DOHH2 (cell line): Measurements from ENCODE around the gene FAM107B.

Source experiments
- H3F3A ChIP-seq: fragments of 200-600 bp; sonication (generic), shearing (Covaris generic); 2 replicates; pipeline ENCODE4 v1.6.0; 2016; ENCODE audit warnings: antibody characterized with exemption, mild to moderate bottlenecking; ENCODE audit not compliant: control insufficient read depth, insufficient read depth
- H3K27ac ChIP-seq: fragments of 200-600 bp; sonication (generic); 2 replicates; pipeline ENCODE4 v1.5.1; 2014; ENCODE audit warnings: low read depth, mild to moderate bottlenecking, low read length, moderate library complexity
- H3K27me3 ChIP-seq: fragments of 200-600 bp; sonication (generic); 2 replicates; pipeline ENCODE4 v1.6.1; 2014; ENCODE audit warnings: mild to moderate bottlenecking, low read length, mixed read lengths; ENCODE audit not compliant: control insufficient read depth
- H3K36me3 ChIP-seq: fragments of 200-600 bp; sonication (generic); 2 replicates; pipeline ENCODE4 v1.6.1; 2014; ENCODE audit warnings: mild to moderate bottlenecking, low read length, moderate library complexity, mixed read lengths; ENCODE audit not compliant: control insufficient read depth
- H3K4me1 ChIP-seq: fragments of 200-600 bp; sonication (generic); 2 replicates; pipeline ENCODE4 v1.6.1; 2014; ENCODE audit warnings: mild to moderate bottlenecking, low read length, mixed read lengths; ENCODE audit not compliant: control insufficient read depth
- H3K4me2 ChIP-seq: fragments of 200-600 bp; sonication (generic); 2 replicates; pipeline ENCODE4 v1.6.0; 2014; ENCODE audit warnings: mild to moderate bottlenecking, low read length, moderate library complexity
- H3K4me3 ChIP-seq: fragments of 200-600 bp; sonication (generic); 2 replicates; pipeline ENCODE4 v1.5.1; 2014; ENCODE audit warnings: mild to moderate bottlenecking, low read length, mixed read lengths
- H3K79me2 ChIP-seq: fragments of 200-600 bp; sonication (generic); 2 replicates; pipeline ENCODE4 v1.6.1; 2014; ENCODE audit warnings: mild to moderate bottlenecking, low read length, mixed read lengths; ENCODE audit not compliant: control insufficient read depth
- H3K9me2 ChIP-seq: fragments of 200-600 bp; sonication (generic); replicated peaks from 2 replicates; pipeline ENCODE4 v1.6.1; 2014; ENCODE audit warnings: mild to moderate bottlenecking, low read length, mixed read lengths; ENCODE audit not compliant: control insufficient read depth
- H3K9me3 ChIP-seq: fragments of 200-600 bp; sonication (generic); 2 replicates; pipeline ENCODE4 v1.6.1; 2014; ENCODE audit warnings: antibody characterized with exemption, low read length, mixed read lengths; ENCODE audit not compliant: control insufficient read depth, insufficient read depth
- H4K20me1 ChIP-seq: fragments of 200-600 bp; sonication (generic); 2 replicates; pipeline ENCODE4 v1.6.0; 2014; ENCODE audit warnings: low read depth, mild to moderate bottlenecking, antibody characterized with exemption, low read length, moderate library complexity; ENCODE audit not compliant: control insufficient read depth, insufficient read depth
- EZH2phosphoT487 ChIP-seq: fragments of 200-600 bp; sonication (generic); IDR thresholded peaks from 2 replicates; pipeline ENCODE4 v1.6.1; 2017; ENCODE audit warnings: borderline replicate concordance, mild to moderate bottlenecking, antibody characterized with exemption, low read length, moderate library complexity, mixed read lengths
- TF ChIP-seq, protein P1 (sequence below): fragments of 200-600 bp; sonication (generic); IDR thresholded peaks from one replicate; pipeline ENCODE4 v1.5.1; 2014; ENCODE audit warnings: antibody characterized with exemption, mild to moderate bottlenecking, low read depth, low read length; ENCODE audit not compliant: poor library complexity, severe bottlenecking

Gene FAM107B

GRCh38 chr10:14518149-14518548, 256.5 kb downstream of the FAM107B start:
- Histone ChIP-seq H4K20me1 (peaks cover 20% of the 10 kb centered on the region), H3K4me2 (no peak overlapping the region), H3K27me3 (no peaks in the 10 kb centered on the region), H3K79me2 (peaks cover 63% of the 10 kb centered on the region), H3K4me1 (peaks cover 8% of the 10 kb centered on the region), H3K36me3 (peaks cover 74% of the 10 kb centered on the region), H3F3A (peaks cover 61% of the 10 kb centered on the region), H3K9me2 (no peaks in the 10 kb centered on the region), H3K4me3 (no peak overlapping the region), H3K27ac (no peak overlapping the region), H3K9me3 (no peaks in the 10 kb centered on the region)
- TF ChIP-seq, protein P1, sequence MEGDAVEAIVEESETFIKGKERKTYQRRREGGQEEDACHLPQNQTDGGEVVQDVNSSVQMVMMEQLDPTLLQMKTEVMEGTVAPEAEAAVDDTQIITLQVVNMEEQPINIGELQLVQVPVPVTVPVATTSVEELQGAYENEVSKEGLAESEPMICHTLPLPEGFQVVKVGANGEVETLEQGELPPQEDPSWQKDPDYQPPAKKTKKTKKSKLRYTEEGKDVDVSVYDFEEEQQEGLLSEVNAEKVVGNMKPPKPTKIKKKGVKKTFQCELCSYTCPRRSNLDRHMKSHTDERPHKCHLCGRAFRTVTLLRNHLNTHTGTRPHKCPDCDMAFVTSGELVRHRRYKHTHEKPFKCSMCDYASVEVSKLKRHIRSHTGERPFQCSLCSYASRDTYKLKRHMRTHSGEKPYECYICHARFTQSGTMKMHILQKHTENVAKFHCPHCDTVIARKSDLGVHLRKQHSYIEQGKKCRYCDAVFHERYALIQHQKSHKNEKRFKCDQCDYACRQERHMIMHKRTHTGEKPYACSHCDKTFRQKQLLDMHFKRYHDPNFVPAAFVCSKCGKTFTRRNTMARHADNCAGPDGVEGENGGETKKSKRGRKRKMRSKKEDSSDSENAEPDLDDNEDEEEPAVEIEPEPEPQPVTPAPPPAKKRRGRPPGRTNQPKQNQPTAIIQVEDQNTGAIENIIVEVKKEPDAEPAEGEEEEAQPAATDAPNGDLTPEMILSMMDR = no peak
- no peak for TF ChIP-seq EZH2phosphoT487

DNA sequence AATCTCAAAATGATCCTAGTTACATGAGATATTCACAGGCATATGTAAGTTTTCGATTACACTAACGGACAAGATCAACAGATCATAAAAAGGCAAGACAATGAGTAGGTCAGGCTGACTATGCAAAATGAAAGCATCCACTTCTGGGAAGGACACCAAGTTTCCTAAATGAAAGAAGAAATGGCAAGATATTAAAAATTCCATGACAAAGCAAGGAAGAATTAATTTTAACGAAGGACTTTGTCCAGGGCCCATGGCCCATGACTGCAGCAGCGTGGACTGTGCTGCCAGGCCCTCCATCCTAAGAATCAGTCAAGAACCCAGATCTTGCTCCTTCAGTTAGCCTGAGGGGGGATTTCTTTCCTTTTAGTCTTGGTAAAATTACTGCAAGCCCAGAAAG, 261.6 kb downstream of the FAM107B start:
- Histone ChIP-seq H3F3A (peaks cover 47% of the 10 kb centered on the region), H3K9me3 (no peaks in the 10 kb centered on the region), H3K27ac (no peak overlapping the region), H3K9me2 (no peaks in the 10 kb centered on the region), H3K36me3 (peaks cover 67% of the 10 kb centered on the region), H4K20me1 (peaks cover 12% of the 10 kb centered on the region; the same call in 1 of the 2 replicates), H3K4me1 (peaks cover 28% of the 10 kb centered on the region), H3K4me2 (no peak overlapping the region), H3K27me3 (no peaks in the 10 kb centered on the region), H3K4me3 (no peak overlapping the region), H3K79me2 (peaks cover 18% of the 10 kb centered on the region)
- TF ChIP-seq, protein P1 = no peak
- no peak for TF ChIP-seq EZH2phosphoT487

- Histone ChIP-seq H3K36me3 (peaks cover 46% of the 10 kb centered on the region), H3K4me2 (no peak overlapping the region), H3K4me3 (no peak overlapping the region), H3F3A (peaks cover 42% of the 10 kb centered on the region), H3K27me3 (no peaks in the 10 kb centered on the region), H3K9me3 (no peaks in the 10 kb centered on the region), H3K79me2 (0 out of 2 replicates have a peak, but pooled peaks cover 3% of the 10 kb centered on the region), H3K27ac (no peak overlapping the region), H4K20me1 (peaks cover 8% of the 10 kb centered on the region; the same call in 1 of the 2 replicates), H3K9me2 (no peaks in the 10 kb centered on the region), H3K4me1 (peaks cover 42% of the 10 kb centered on the region)
- no peak for TF ChIP-seq EZH2phosphoT487
- TF ChIP-seq, protein P1 = no peak
These were observed 264.4 kb downstream of the FAM107B start for GRCh38 chr10:14510346-14510745.

- TF ChIP-seq, protein P1 = no peak
- TF ChIP-seq EZH2phosphoT487 = no peak
- Histone ChIP-seq H3K36me3 (peaks cover 46% of the 10 kb centered on the region), H3K27me3 (no peaks in the 10 kb centered on the region), H3K4me2 (0 out of 2 replicates have a peak overlapping the region, but pooled peaks have one; percentile 9), H3K9me3 (no peaks in the 10 kb centered on the region), H4K20me1 (peaks cover 8% of the 10 kb centered on the region; the same call in 1 of the 2 replicates), H3K9me2 (no peaks in the 10 kb centered on the region), H3K4me3 (no peak overlapping the region), H3K79me2 (0 out of 2 replicates have a peak, but pooled peaks cover 3% of the 10 kb centered on the region), H3F3A (peaks cover 58% of the 10 kb centered on the region), H3K27ac (no peak overlapping the region), H3K4me1 (peaks cover 58% of the 10 kb centered on the region)
These were observed 266.0 kb downstream of the FAM107B start for GRCh38 chr10:14508725-14509124.
